RKO (cell line): ENCODE measurements around the gene RIN1.
A peak's percentile ranks its signal among the peaks of the same experiment; 100 is the strongest.
"Not testable (repeated sequence)": the region's sequence is repeated elsewhere in the genome, so short reads cannot be mapped to it uniquely, and the experiment has no call there.

Experiments
- DNase-seq: peaks from one replicate; pipeline ENCODE4 v3.0.0-alpha.2; 2016; ENCODE audit warnings: low spot score

The RIN1 gene

GRCh38 chr11:66318600-66318970 lies 17.6 kb downstream of the RIN1 start:
- DNase-seq: no peak

GRCh38 chr11:66317723-66318599 lies 18.3 kb downstream of the RIN1 start:
- no peak for DNase-seq

GRCh38 chr11:66317322-66317722 lies 18.9 kb downstream of the RIN1 start:
- no peak for DNase-seq

GRCh38 chr11:66316849-66317251 lies 19.4 kb downstream of the RIN1 start, which contains the start of gene CD248:
CD248 (minus strand) TSS chr11:66317044; CDS start chr11:66317027, 17 bp downstream.
- no peak for DNase-seq

- no peak for DNase-seq
These were observed 20.1 kb downstream of the RIN1 start for GRCh38 chr11:66315921-66316811.

GRCh38 chr11:66315498-66315885 lies 20.7 kb downstream of the RIN1 start:
- no peak for DNase-seq

- no peak for DNase-seq
These were observed 21.4 kb downstream of the RIN1 start for GRCh38 chr11:66314561-66315497.

GRCh38 chr11:66314186-66314501 lies 22.1 kb downstream of the RIN1 start:
- DNase-seq: no peak

- DNase-seq: no peak
These were observed 22.7 kb downstream of the RIN1 start for GRCh38 chr11:66313321-66314185.

- DNase-seq: peak; percentile 97
These were observed 23.5 kb downstream of the RIN1 start for GRCh38 chr11:66312549-66313320.

GRCh38 chr11:66311965-66312548 lies 24.2 kb downstream of the RIN1 start:
- DNase-seq: peak; percentile 93

- no peak for DNase-seq
These were observed 24.7 kb downstream of the RIN1 start for GRCh38 chr11:66311470-66311964.

- DNase-seq: not testable (repeated sequence)
These were observed 25.3 kb downstream of the RIN1 start for GRCh38 chr11:66310803-66311440.

GRCh38 chr11:66310324-66310723 lies 25.9 kb downstream of the RIN1 start:
- no peak for DNase-seq

- no peak for DNase-seq
These were observed 26.8 kb downstream of the RIN1 start for GRCh38 chr11:66309475-66309874.

GRCh38 chr11:66302656-66303055 lies 33.6 kb downstream of the RIN1 start:
- no peak for DNase-seq

- no peak for DNase-seq
These were observed 37.0 kb downstream of the RIN1 start for GRCh38 chr11:66299186-66299585.

GRCh38 chr11:66297610-66298009 lies 38.6 kb downstream of the RIN1 start:
- no peak for DNase-seq
